DND-41 (cell line): ENCODE measurements around the gene TM4SF18.

Experiments used
- EZH2 ChIP-seq: IDR thresholded peaks from 3 replicates; pipeline ENCODE4 v1.6.1; 2012; ENCODE audit warnings: borderline replicate concordance, low read depth, mild to moderate bottlenecking, moderate library complexity, low read length, inconsistent platforms; ENCODE audit not compliant: severe bottlenecking
- TF ChIP-seq, protein P1 (sequence below): IDR thresholded peaks from 2 replicates; pipeline ENCODE4 v1.5.1; 2012; ENCODE audit warnings: borderline replicate concordance, low read length, moderate library complexity, mild to moderate bottlenecking; ENCODE audit not compliant: poor library complexity, severe bottlenecking; ENCODE audit errors: extremely low read depth

DNA sequence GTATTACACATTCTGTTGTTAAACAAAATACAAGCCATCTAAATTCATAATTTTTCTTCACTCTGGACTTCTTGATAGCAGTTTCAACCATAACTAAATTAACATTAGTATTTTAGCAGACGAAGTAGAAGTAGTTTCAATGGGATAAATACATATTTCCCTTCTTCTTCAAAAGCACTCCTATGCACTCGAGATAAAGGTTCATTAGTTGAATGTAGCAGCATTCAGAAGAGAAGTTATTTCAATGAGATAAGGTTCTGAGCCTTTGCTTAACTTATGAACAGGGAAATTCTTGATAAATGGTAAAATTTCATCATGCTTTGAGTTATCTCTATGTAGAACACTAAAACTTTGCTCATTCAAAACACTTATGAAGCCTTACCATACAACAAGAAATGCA, 11.8 kb downstream of the TM4SF18 start:
- TF ChIP-seq, protein P1, sequence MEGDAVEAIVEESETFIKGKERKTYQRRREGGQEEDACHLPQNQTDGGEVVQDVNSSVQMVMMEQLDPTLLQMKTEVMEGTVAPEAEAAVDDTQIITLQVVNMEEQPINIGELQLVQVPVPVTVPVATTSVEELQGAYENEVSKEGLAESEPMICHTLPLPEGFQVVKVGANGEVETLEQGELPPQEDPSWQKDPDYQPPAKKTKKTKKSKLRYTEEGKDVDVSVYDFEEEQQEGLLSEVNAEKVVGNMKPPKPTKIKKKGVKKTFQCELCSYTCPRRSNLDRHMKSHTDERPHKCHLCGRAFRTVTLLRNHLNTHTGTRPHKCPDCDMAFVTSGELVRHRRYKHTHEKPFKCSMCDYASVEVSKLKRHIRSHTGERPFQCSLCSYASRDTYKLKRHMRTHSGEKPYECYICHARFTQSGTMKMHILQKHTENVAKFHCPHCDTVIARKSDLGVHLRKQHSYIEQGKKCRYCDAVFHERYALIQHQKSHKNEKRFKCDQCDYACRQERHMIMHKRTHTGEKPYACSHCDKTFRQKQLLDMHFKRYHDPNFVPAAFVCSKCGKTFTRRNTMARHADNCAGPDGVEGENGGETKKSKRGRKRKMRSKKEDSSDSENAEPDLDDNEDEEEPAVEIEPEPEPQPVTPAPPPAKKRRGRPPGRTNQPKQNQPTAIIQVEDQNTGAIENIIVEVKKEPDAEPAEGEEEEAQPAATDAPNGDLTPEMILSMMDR, result no peak
- no peak for TF ChIP-seq EZH2
